ENCODE results near the gene CD300C. TPM values are rescaled to one million over a fixed set of nuclear protein-coding genes. Genes with fewer than 3 reads are reported as not detected.

The CD300C gene
- total and polyA plus RNA-seq, 10 of the 15 experiments (the other 5 are each of a cell fraction or from before 2014, with no cell fraction given), result 0.12 to 0.38 (median 0.23) TPM; not detected in 3

GRCh38 chr17:74547264-74547663 lies 1.3 kb upstream of the CD300C start:
- no peaks in the 10 kb centered on the region for H3K9me3 ChIP-seq (replicated peaks; ENCODE audit: control insufficient read depth, insufficient read depth, low read length)
- H3K4me3 ChIP-seq, result no peak overlapping the region
- in situ Hi-C loops (cut with MboI) (no loop called here), intact Hi-C loops (cut with micrococcal nuclease; ENCODE audit: unreplicated experiment) (no loop called here)
- no peaks in the 10 kb centered on the region for H3K4me1 ChIP-seq (ENCODE audit: control insufficient read depth, insufficient read depth, low read length)
- H2AFZ ChIP-seq (ENCODE audit: control insufficient read depth, low read depth, low read length), result no peak overlapping the region
- ChIA-PET POLR2A (no interaction called here), RAD21 (ENCODE audit: unreplicated experiment) (no interaction called here), SMC1A (ENCODE audit: uncharacterized antibody, unreplicated experiment) (no interaction called here), CTCF (no interaction called here)
- no peak overlapping the region for H3K4me2 ChIP-seq (ENCODE audit: control insufficient read depth, insufficient read depth)
- H4K20me1 ChIP-seq (ENCODE audit: control insufficient read depth, insufficient read depth), result no peaks in the 10 kb centered on the region
- no peaks in the 10 kb centered on the region for H3K79me2 ChIP-seq (ENCODE audit: control insufficient read depth, insufficient read depth, low read length)
- FAIRE-seq, result no peak
- no peak for TF ChIP-seq SMAD1 (IDR thresholded peaks at IDR 0.05; ENCODE audit: low read depth, partially characterized antibody)
- TF ChIP-seq TCF3 (IDR thresholded peaks at IDR 0.05; ENCODE audit: borderline replicate concordance, insufficient read depth, low read depth, low read length), result no peak
- no peak for TF ChIP-seq LARP7 (IDR thresholded peaks at IDR 0.05)
- no peak for TF ChIP-seq POU2F2 (IDR thresholded peaks at IDR 0.05; ENCODE audit: borderline replicate concordance, low read depth, low read length)
- TF ChIP-seq SMC3 (IDR thresholded peaks at IDR 0.05; ENCODE audit: borderline replicate concordance, low read length), result no peak
- no peak for TF ChIP-seq NR2C2 (IDR thresholded peaks at IDR 0.05; ENCODE audit: borderline replicate concordance, control insufficient read depth, insufficient read length, low read depth)
- no peak for TF ChIP-seq ZBED1 (IDR thresholded peaks at IDR 0.05; ENCODE audit: borderline replicate concordance)
- TF ChIP-seq SREBF1 (IDR thresholded peaks at IDR 0.05; ENCODE audit: low read length), result no peak
- no peak for TF ChIP-seq PBX3 (IDR thresholded peaks at IDR 0.05; ENCODE audit: insufficient replicate concordance, low read depth, low read length)
- no peak for TF ChIP-seq ZBTB33 (IDR thresholded peaks at IDR 0.05)
- TF ChIP-seq RAD51 (IDR thresholded peaks at IDR 0.05), result no peak
- TF ChIP-seq CEBPB (IDR thresholded peaks at IDR 0.05; ENCODE audit: borderline replicate concordance in 1 of 2, low read depth in 2 of 2, low read length in 2 of 2), result no peak
- no peak for TF ChIP-seq KLF5 (IDR thresholded peaks at IDR 0.05; ENCODE audit: partially characterized antibody)
- no peak for TF ChIP-seq SUZ12 (IDR thresholded peaks at IDR 0.05; ENCODE audit: unreplicated experiment)
- TF ChIP-seq ETV6 (conservative IDR thresholded peaks at IDR 0.05 in 1 of 2, IDR thresholded peaks at IDR 0.05 in 1 of 2; ENCODE audit: borderline replicate concordance in 1 of 2, low read depth in 1 of 2), result no peak
- no peak for TF ChIP-seq USF1 (IDR thresholded peaks at IDR 0.05; ENCODE audit: borderline replicate concordance, extremely low read length, insufficient read depth, low read depth, low read length)
- DNase-seq (ENCODE audit: low read depth, low spot score), result no peak
- H3K9ac ChIP-seq (ENCODE audit: control insufficient read depth, insufficient read depth, low read length), result no peak overlapping the region
- H3K36me3 ChIP-seq (ENCODE audit: control insufficient read depth in 2 of 2, insufficient read depth in 2 of 2, low read length in 1 of 2), result no peaks in the 10 kb centered on the region
- ATAC-seq, result no peak
- H3K27me3 ChIP-seq (replicated peaks in 1 of 2; ENCODE audit: control insufficient read depth in 2 of 2, insufficient read depth in 2 of 2, low read length in 1 of 2), result no peaks in the 10 kb centered on the region; a peak in 2 of 4 replicates
- no TSS peak for BruUV-seq (replicated peaks)
- 41% methylated on average over 7 of the region's 7 CpGs for WGBS (ENCODE audit: insufficient coverage, insufficient replicate concordance, low lambda C conversion rate, missing lambda C conversion rate)
- no peak overlapping the region for H3K27ac ChIP-seq (ENCODE audit: control insufficient read depth, insufficient read depth)

All from GM12878 (cell line).